EH (cell line): ENCODE results near the gene TTC3.

ENCODE experiments used
- DNase-seq: peaks from one replicate; pipeline ENCODE4 v3.0.0-alpha.2; 2015; ENCODE audit warnings: low read depth

The TTC3 gene

DNA sequence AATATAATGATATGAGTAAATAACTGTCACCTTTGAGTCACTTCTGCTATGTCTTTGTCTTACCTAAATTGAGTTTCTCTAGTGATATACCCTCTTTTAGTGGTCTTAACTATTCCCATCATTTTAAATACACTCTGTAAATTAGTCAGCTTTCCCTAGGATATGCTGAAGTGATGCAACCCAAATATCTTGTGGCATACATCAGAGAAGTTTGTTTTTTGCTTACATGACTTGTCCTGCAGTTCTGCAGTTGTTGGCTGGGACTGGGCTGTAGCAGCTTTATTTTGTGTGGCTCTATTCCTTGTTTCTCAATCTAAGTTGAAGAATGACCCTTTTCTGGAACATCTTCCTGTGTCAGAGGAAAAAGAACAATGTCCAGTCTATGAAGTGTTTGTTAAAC is 76.4 kb downstream of the TTC3 start:
- DNase-seq, result peak; percentile 88

DNA sequence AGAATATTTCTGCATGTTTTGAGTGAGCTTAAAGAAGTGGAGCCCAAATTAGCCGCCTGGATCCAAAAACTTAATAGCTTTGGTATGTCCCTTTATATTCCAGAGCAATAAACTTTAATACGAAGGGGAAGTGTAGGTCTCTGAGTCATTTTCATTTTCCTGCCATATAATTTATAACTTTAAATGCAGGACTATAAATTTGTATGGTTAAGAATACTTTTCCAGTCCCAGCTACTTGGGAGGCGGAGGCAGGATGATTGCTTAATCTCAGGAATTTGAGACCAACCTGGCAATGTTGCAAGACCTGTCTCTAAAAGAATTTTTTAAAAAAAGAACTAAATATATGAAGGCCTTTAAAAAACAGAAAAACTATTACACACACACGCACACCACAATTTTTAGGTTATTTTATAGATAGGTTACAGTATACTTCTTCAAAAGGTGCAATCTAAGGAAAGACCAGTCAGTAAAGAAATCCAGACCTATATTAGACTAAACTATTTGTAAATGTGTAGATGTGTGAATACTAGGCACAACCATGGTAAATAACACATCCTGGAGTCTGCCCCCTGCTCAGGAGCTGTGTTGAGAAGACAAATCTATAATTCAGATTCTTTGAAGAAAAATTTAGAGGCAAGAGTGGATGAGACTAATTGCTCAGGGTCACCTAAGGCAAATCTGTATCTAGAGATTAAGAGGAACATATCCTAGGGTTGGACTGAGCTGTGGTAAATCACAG is 80.3 kb downstream of the TTC3 start:
- DNase-seq, result peak; percentile 96

DNA sequence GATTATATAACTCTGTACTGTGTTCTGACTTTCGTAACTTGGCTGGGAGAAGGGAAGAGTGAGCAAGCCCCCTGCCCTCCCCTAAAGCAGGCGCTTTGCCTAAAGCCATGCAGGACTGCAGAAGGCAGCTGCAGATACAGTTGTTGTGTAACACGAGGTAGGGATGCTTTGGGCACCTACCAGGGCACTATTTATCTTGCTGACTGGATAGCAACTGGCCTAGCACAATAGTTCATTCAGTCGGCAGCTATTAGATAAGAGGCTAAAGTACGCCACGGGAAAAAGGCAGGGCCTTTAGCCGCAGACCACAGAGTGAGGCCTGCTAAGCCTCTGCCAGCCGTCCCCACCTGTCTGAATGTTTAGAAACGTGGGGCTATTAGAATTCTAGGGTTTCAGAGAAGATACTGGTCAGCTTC is 80.9 kb downstream of the TTC3 start:
- peak; percentile 29 for DNase-seq

DNA sequence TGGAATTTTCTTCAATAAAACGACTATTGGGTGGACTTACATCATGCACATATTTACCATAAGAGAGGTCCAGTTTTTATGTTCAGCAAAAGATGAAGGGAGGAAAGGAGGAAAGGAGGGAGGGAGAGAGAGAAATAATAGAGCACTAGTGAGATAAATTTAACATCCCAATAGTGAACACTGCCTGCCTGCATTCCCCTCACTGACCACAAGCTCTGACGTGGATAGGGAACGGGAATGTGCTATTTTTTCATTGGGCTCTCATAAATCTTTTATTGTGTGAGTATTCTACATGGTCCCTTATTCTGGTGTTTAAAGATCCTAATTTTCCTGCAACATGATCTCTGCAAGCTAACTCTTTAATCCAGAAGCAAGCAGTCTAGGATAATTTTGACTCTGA is 82.1 kb downstream of the TTC3 start:
- DNase-seq, result peak; percentile 88

DNA sequence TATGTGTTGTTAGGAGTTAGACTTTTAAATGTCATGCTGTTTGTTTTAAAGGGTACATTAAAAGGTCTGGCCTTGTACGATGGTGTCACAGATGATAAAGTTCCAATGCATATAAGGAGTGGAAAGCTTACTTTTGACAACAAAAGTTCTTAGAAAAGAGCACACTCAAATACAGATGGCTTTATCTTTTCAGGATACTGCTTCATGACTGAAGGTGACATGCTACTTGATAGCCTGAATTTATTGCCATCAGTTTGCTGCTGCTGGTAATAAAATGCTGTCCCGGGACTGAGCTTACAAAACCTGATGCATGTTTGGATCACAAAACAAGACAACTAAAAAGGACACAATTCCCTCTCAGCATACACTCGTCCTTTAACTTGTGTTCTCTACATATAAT is 84.9 kb downstream of the TTC3 start:
- DNase-seq, result no peak

DNA sequence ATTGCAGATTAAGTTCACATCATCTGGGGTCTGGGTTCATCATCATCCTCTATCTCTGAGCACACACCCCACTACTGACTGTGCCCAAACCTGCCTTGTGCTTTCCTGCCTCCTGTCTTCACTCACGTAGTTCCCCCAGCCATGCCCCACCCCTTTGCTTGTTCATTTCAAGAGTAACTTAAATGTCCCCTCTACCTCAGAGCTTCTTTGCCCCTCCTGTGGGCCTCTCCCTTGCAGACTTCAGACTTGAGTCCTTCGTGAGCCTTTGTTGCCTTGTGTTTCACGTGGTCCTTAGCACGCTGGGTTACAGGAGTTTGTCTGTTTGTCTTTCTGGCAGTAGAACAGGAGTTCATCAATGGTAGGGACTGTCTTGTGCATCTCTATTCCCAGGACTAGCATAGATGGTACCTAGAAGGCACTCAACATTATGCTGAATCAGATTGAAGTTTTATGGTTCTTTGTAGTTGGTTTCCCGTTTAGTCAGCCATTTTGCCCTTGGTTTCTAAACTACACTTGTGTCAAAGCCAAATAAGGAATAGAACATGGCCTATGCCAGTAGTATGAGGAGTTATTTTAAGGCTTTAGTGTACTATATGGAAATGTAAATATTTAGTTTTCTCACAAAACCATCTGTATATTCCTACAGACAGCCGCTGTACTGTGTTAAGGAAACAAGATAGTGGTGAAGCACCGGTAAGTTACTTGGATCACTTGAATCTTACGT is 86.2 kb downstream of the TTC3 start:
- DNase-seq, result no peak

DNA sequence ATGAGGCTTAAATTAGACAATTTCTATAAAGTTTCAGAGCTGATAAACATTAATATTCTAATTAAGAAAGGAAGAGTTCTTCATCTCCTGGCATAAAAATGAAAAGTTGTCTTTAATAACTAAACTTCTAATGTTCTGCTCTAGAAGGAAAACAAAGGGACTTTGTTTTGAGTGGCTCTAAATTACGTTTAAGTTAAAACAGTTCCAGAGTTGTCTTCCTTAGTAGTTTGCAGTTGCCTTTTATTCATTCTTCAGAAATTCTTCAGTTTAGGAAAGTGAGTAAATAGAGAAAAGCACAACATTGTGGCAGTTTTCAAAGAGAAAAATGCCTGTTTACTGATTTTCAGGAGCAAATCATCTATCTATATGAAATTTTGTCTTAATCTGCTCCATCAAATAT is 86.9 kb downstream of the TTC3 start:
- no peak for DNase-seq

DNA sequence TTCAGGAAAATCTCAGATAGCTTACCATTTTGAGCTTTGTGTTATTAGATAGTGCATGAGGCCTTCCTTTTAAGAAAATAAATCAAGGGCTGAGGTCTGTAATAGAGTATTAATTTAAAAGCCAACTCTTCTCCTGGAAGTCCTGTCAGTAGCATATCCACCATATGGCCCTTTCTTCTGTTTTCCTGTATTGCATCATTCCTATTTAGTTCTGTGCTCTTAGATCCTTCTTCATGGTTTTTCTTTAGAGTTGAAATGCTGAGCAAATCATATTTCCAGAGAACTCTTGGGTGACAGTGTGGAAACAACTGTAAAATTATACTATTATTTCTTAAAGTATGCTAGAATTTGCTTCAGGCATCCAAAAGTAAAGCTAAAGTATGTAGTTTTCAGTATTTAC is 91.7 kb downstream of the TTC3 start:
- DNase-seq, result peak; percentile 13

DNA sequence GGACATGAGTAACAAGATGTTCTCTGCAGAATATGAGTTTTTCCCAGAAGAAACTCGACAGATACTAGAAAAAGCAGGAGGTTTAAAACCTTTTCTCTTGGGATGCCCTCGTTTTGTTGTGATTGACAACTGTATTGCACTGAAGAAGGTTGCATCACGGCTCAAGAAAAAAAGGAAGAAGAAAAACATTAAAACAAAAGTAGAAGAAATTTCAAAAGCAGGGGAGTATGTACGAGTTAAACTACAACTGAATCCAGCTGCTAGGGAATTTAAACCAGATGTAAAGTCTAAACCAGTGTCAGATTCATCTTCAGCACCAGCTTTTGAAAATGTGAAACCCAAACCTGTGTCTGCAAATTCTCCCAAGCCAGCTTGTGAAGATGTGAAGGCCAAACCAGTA is 92.5 kb downstream of the TTC3 start:
- DNase-seq, result no peak

DNA sequence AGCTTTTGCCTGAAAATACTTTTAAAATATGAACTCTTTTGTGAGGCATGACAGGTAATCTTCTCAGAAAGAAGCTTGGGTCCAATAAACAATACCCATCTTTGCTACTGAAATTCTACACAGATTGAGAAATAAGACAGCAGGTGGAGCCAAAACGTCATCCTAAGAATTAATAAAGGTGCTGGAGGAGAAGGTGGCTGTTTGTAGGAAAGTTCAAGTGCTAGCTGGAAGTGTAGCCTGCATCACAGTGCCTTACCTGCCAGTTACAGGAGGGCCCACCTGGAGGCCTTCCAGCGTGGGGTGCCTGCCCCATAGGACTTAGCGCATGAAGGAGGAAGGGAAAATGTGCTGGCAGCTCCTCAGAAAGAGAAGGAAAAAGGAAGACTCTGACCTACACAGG is 93.7 kb downstream of the TTC3 start:
- peak; percentile 32 for DNase-seq

DNA sequence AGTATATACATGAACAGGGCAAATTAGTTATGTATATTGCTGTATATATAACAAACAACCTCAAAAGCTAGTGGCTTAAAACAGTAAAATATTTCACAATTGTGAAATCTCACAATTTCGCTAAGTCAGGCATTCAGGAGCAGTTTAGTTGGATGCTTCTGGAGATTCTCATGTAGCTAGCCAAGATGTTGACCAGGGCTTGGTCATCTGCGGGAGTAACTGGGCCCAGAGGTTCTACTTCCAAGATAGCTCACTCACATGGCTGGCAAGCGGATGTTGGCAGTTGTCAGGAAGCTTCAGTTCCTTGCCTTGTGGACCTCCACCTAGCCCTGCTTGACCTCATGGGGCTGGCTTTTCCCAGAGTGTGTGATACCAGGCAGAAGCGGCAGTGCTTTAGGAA is 95.6 kb downstream of the TTC3 start:
- DNase-seq, result no peak

DNA sequence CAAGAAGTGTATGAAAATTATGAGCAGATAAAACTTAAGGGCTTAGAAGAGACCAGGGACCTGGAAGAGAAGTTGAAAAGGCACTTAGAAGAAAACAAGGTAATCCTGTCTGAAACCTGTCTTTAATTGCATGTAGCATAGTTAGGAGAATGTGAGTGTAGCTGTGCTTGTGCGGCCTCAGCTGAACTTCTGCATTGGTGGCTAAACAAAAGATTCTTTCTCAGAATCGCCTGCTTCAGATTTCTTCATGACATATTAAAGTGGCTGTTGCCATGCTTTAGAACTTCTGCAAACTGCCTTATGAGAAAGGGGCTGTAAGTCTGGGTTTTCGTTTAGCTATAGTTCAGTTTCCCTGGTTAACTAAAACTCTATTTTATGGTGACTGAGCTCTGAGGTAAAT is 99.6 kb downstream of the TTC3 start:
- DNase-seq, result no peak

DNA sequence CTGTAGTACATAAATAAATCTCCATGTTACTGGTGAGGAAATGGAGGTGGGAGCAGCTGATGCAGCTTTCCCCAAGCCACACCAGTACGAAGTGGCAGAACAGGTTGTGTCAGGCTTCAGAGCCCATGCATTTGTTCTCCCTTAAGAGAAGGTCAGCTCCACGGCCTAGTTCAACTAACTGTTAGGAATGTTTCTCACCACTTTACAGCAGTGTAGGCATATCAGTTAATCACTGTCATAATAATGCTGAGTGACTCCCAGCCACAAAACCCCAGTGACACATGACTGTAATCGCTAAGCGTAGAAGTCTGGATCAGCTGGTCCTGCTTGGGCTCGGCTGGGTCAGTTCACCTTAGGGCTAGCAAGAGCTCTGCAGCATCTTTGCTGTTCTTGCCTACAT is 103.7 kb downstream of the TTC3 start:
- no peak for DNase-seq

DNA sequence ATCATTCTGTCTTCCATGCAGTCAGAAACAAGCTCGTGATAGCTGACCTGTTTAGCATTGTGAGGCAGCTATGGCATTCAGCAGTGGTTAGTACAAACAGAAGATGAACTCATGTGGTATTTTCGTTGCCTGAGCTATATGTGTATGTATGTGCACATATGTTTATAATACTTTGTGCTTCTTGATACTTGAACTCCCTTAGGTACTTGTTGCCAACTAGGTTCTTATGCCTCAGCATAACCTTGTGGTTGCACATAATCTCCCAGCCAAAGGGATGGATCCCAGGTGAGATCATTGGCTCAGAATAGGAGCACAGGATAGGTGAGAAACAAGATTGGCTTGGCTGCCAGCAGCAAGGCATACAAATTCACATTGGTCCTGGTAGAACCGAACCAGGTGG is 108.0 kb downstream of the TTC3 start:
- DNase-seq, result no peak

DNA sequence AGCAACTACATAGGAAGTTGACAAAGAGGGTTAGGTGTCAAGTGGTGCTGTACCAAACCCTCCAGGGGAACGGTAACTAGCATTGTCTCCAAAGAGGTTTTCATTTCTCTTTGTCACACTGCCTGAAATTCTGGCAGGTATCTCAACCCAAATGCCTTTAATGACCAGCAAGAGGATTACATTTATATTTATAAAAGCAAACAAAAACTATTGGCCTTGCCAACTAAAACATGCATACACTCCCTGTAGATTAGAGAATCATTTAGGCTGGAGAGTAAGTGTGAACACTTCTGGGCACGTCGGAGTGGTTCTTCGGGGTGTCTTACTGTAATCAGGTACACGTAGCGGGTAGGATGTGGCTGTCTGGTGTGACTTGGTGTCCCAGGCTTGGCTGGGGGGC is 109.2 kb downstream of the TTC3 start:
- DNase-seq, result no peak

DNA sequence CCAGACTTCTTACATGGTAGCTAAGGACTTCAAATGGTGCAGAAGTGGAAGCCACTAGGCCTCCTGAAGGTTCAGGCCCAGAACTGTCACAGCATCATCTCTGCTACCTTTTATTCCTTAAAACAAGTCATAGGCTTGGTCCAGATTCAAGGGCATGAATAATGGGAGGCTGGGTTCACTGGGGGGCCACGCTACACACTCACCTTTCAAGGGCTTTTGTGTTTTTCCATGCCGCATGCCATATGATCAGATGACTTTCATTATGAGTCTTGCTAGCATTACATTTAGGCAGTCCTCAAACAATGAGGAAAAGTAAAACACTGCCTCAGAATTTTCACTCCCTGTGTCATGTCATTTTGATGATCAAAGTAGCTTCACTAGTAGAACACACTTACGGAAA is 110.7 kb downstream of the TTC3 start:
- DNase-seq, result no peak

DNA sequence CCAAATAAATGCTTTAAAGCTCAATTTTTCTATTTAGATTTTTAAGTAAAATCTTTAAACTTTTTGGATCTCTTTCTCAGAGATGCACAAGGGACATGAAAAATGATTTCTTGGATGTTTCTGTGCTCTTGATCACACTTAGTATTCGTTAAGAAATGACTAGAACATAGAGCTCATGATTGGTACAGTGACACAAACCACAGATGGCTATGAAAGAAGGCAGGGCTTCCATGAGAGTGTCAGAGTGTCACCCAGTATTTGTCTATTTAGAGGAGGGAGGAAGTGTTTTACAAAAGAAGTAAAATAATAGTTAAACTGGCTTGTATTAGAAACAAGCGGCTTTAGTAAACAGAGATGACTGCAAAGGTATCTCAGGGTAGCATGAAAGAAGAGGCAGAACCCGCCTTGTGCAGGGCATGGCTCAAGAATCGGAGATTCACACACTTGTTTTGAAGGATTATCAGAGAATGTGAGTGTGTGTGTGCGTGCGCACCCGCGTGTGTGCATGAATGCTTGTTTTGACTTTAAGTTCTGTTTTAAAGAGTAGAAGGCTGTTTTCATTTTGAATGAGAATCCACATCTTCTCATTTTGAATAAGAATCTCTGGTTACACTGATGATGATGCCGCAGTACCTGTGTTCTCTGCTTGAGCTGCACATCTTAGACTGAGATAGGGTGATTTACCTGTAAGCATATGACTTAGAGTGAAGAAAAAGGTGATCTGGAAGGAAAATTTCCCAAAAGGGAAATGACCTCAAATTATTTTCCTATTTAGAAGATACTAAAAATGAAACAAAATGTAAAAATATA is 111.9 kb downstream of the TTC3 start:
- DNase-seq, result no peak

DNA sequence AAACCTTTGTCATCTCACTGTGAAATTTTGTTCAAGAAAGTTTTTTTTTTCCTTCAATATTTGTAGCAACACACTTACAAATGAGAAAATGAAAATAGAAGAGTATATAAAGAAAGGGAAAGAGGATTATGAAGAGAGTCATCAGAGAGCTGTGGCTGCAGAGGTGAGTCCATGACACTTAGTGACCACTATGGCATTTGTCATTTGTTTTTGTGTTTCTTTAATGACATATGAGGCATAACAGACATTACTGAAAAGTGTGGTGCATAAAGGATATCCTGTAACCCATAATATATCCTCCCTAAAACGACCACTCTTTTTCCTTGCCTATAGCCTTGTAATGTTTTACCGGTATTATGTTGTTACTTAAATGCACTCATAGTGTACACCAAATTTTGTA is 113.9 kb downstream of the TTC3 start:
- no peak for DNase-seq

DNA sequence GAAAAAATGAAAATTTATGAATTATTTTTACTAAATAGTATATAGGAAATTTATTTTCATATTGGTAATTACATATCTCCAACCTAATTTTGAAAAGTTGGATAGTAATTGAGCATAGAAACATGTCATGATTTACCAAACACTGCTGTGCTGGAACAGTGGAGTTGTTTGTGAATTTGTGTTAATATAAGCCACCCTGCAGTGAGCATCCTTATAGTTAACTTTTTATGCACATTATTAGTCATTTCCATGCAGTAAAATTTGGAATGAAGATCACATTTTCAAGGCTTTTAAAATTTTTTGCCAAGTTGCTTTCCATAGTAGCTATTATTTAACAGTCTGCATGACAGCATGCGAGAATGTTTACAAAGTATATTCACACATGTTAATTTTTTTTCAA is 115.8 kb downstream of the TTC3 start:
- DNase-seq, result peak; percentile 16

DNA sequence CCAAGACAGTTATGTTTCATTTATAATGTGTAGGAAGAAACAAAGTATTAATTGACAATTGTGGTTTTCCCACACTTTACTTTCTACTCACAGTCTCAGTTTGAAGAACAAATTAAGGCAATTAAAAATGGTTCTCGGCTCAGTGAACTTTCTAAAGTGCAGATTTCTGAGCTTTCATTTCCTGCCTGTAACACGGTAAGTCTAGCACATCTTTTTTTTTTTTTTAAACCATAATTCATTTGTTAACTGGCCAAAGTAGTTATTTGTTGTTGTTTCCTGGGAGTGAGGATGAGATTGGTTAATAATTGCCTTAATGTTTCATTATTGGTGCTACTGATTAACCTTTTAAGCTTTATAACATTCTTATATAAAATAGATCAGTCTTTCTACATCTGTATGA is 119.0 kb downstream of the TTC3 start:
- DNase-seq, result no peak

DNA sequence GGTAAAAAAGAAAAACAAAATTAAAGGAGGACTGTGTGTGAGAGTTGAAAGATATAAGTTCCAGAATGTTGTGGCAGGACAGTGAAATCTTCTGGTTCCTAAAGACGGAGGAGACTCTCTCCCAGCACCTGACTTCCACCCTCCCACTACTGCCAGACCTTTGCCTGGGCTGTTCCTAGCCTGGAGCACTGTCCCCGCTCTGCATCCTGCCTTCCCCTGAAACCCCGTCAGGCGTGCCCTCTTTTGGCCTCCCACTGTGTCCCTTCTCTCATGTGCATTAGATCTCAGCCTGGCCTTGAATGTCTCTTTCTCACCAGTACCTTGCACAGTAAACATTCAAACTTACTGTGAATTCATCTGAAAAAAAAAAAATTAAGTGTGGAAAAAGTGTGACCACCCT is 120.0 kb downstream of the TTC3 start:
- no peak for DNase-seq

DNA sequence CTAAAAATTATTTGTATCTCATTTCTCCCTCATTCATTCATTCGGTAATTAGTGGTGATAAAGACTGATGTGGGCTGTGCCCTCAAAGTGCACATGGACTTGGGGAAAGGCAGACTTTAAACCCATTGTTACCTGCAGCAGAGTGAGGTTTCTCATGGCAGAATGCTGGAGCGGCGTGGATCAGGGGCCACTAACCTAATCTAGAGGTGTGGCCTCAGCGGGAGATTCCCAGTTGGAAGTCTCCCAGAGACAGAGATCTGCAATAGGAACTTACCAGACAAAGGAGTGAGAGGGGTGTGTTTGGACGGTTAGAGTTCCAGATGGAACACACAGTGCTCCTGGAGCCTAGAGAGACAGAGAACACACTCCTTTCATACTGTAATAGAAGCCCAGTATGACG is 120.6 kb downstream of the TTC3 start:
- DNase-seq, result no peak

DNA sequence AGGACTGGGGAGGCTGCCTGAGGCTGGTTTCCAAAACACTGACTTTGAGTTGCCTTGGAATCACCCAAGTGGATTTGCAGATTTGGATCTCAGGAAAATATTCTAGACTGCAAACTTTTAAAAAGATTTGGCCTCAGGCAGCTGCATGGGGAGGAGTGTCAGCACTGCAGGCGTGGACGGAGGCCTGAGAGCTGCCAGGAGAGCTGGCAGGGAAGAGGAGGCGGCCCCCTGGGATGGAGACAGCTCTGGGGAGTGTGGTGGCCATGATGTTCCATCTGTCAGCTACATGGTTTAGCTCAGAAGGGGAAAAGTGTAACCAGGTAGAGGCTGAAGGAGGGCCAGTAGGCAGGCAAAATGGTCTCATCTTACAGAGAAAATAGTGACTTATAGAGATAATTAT is 122.0 kb downstream of the TTC3 start:
- DNase-seq, result no peak
